ENCODE data around the gene NCL.

- no peak for TF ChIP-seq CTCF (IDR thresholded peaks at IDR 0.05)
- TF ChIP-seq POLR2AphosphoS5 (IDR thresholded peaks at IDR 0.05; ENCODE audit: insufficient read depth in 1 of 2, low read depth in 1 of 2) = no peak
Observed at GRCh38 chr2:231456295-231457004, 7.8 kb downstream of the NCL start.
